ENCODE results near the gene KDM4C.
"Not testable (repeated sequence)": the region's sequence is repeated elsewhere in the genome, so short reads cannot be mapped to it uniquely, and the experiment has no call there.

The KDM4C gene

GRCh38 chr9:6757456-6758247 is at the start of gene KDM4C:
Gene KDM4C (plus strand): TSS chr9:6757973. CDS start chr9:6792989, 35,016 bp downstream.
- H3K27ac ChIP-seq, result peak within 1 kb of the TSS; percentile 93
- H3K9me3 ChIP-seq, result no peaks in the 10 kb centered on the region
- TF ChIP-seq CTCF (IDR thresholded peaks at IDR 0.05), result no peak
- H3K4me3 ChIP-seq (ENCODE audit: low read depth in 1 of 2, low read length in 1 of 2), result peak within 1 kb of the TSS; percentile 83 to 90
- no peaks in the 10 kb centered on the region for H3K27me3 ChIP-seq
- peaks cover 18 to 21% of the 10 kb centered on the region in 2 experiments for H3K4me1 ChIP-seq (ENCODE audit: control insufficient read depth in 1 of 2, insufficient read depth in 1 of 2, low read depth in 1 of 2, low read length in 1 of 2)
- H3K36me3 ChIP-seq, result no peaks in the 10 kb centered on the region

- TF ChIP-seq CTCF (IDR thresholded peaks at IDR 0.05), result no peak
- peaks cover 5 to 6% of the 10 kb centered on the region in 2 experiments for H3K4me1 ChIP-seq (ENCODE audit: control insufficient read depth in 1 of 2, insufficient read depth in 1 of 2, low read depth in 1 of 2, low read length in 1 of 2)
- H3K27ac ChIP-seq, result no peak overlapping the region
- H3K36me3 ChIP-seq, result no peaks in the 10 kb centered on the region
- H3K4me3 ChIP-seq (ENCODE audit: low read depth in 1 of 2, low read length in 1 of 2), result no peak overlapping the region
- no peaks in the 10 kb centered on the region for H3K27me3 ChIP-seq
- no peaks in the 10 kb centered on the region for H3K9me3 ChIP-seq
These were observed 49.0 kb upstream of the KDM4C start for GRCh38 chr9:6708732-6709131.

- no peaks in the 10 kb centered on the region for H3K36me3 ChIP-seq
- no peak for TF ChIP-seq CTCF (IDR thresholded peaks at IDR 0.05)
- peaks cover 2 to 9% of the 10 kb centered on the region in 2 experiments for H3K4me1 ChIP-seq (ENCODE audit: control insufficient read depth in 1 of 2, insufficient read depth in 1 of 2, low read depth in 1 of 2, low read length in 1 of 2)
- peaks cover 11% of the 10 kb centered on the region for H3K27me3 ChIP-seq
- no peak overlapping the region for H3K4me3 ChIP-seq (ENCODE audit: low read depth in 1 of 2, low read length in 1 of 2)
- H3K9me3 ChIP-seq, result no peaks in the 10 kb centered on the region
- H3K27ac ChIP-seq, result no peak overlapping the region
These were observed 46.4 kb upstream of the KDM4C start for GRCh38 chr9:6711403-6711802.

- Histone ChIP-seq H3K27me3 (peaks cover 14% of the 10 kb centered on the region), H3K27ac (no peak overlapping the region), H3K4me1 (ENCODE audit: control insufficient read depth in 1 of 2, insufficient read depth in 1 of 2, low read depth in 1 of 2, low read length in 1 of 2) (peaks cover 6 to 12% of the 10 kb centered on the region in 2 experiments), H3K4me3 (ENCODE audit: low read depth in 1 of 2, low read length in 1 of 2) (no peak overlapping the region), H3K36me3 (no peaks in the 10 kb centered on the region), H3K9me3 (no peaks in the 10 kb centered on the region)
- TF ChIP-seq CTCF (IDR thresholded peaks at IDR 0.05), result no peak
These were observed 45.7 kb upstream of the KDM4C start for GRCh38 chr9:6712041-6712440.

- no peak overlapping the region for H3K4me3 ChIP-seq (ENCODE audit: low read depth in 1 of 2, low read length in 1 of 2)
- peaks cover 14% of the 10 kb centered on the region for H3K27me3 ChIP-seq
- no peak overlapping the region for H3K27ac ChIP-seq
- no peaks in the 10 kb centered on the region for H3K9me3 ChIP-seq
- TF ChIP-seq CTCF (IDR thresholded peaks at IDR 0.05), result no peak
- peaks cover 6 to 12% of the 10 kb centered on the region in 2 experiments for H3K4me1 ChIP-seq (ENCODE audit: control insufficient read depth in 1 of 2, insufficient read depth in 1 of 2, low read depth in 1 of 2, low read length in 1 of 2)
- H3K36me3 ChIP-seq, result no peaks in the 10 kb centered on the region
These were observed 43.6 kb upstream of the KDM4C start for GRCh38 chr9:6714176-6714575.

- Histone ChIP-seq H3K4me3 (ENCODE audit: low read depth in 1 of 2, low read length in 1 of 2) (peak overlapping the region in 1 of 2 experiments; percentile 74), H3K4me1 (ENCODE audit: control insufficient read depth in 1 of 2, insufficient read depth in 1 of 2, low read depth in 1 of 2, low read length in 1 of 2) (peaks cover 6 to 12% of the 10 kb centered on the region in 2 experiments), H3K27me3 (peaks cover 14% of the 10 kb centered on the region)
- not testable (repeated sequence) for H3K9me3 ChIP-seq, H3K27ac ChIP-seq, H3K36me3 ChIP-seq
These were observed 42.5 kb upstream of the KDM4C start for GRCh38 chr9:6715153-6715754.
